ENCODE measurements around the gene RAB3C.

Gene RAB3C

DNA sequence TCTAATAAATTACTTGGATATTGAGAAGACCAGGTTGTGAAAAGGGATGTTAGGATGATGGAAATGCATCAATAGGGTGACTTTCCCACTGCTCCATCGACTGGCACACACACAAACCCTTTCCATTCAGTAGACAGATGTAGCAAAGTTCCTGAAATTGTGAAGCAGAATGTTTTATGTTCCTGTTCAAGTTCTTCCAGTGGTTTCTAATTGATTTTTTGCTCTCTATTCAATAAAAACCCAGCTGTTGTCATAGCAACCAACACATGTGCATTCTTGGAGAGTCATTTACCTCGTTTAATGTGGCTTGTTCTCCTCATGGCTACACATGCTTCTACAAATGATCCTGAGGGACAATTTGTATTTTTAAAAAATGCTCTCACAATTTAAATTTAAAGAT is 244.6 kb downstream of the RAB3C start:
- ATAC-seq (ENCODE audit: low read depth), result no peak
- Histone ChIP-seq H3K9me3 (ENCODE audit: severe bottlenecking) (no peaks in the 10 kb centered on the region), H3K27ac (ENCODE audit: poor library complexity, severe bottlenecking) (no peak overlapping the region), H3K4me3 (ENCODE audit: severe bottlenecking) (no peak overlapping the region), H3K27me3 (ENCODE audit: insufficient read depth, poor library complexity, severe bottlenecking) (peaks cover 4% of the 10 kb centered on the region), H3K36me3 (ENCODE audit: low read depth) (no peaks in the 10 kb centered on the region), H3K4me1 (ENCODE audit: insufficient read depth, poor library complexity, severe bottlenecking) (no peaks in the 10 kb centered on the region)
- TF ChIP-seq, protein P1, sequence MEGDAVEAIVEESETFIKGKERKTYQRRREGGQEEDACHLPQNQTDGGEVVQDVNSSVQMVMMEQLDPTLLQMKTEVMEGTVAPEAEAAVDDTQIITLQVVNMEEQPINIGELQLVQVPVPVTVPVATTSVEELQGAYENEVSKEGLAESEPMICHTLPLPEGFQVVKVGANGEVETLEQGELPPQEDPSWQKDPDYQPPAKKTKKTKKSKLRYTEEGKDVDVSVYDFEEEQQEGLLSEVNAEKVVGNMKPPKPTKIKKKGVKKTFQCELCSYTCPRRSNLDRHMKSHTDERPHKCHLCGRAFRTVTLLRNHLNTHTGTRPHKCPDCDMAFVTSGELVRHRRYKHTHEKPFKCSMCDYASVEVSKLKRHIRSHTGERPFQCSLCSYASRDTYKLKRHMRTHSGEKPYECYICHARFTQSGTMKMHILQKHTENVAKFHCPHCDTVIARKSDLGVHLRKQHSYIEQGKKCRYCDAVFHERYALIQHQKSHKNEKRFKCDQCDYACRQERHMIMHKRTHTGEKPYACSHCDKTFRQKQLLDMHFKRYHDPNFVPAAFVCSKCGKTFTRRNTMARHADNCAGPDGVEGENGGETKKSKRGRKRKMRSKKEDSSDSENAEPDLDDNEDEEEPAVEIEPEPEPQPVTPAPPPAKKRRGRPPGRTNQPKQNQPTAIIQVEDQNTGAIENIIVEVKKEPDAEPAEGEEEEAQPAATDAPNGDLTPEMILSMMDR (IDR thresholded peaks at IDR 0.05; ENCODE audit: poor library complexity, severe bottlenecking), result no peak
- no peak for DNase-seq (ENCODE audit: low spot score)

DNA sequence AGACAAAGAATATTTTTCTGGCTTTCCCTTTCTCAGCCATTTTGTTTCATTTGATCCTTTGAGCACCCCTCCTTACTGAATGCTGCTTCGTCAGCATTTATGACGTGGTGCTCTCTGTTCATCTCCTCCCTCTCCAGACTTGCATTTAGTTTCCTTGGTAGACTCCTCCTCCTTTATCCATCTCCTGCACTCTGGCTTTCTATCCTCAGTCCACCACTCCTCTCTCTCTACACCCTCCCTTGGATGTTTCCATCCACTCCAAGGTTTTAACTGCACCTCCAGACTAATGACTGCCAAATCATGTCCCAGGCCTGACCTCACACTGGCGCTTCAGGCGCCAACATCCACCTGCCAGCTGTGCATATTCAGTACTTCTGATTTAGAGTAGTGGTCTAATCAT is 245.4 kb downstream of the RAB3C start:
- Histone ChIP-seq H3K4me3 (ENCODE audit: severe bottlenecking) (no peak overlapping the region), H3K4me1 (ENCODE audit: insufficient read depth, poor library complexity, severe bottlenecking) (no peaks in the 10 kb centered on the region), H3K27me3 (ENCODE audit: insufficient read depth, poor library complexity, severe bottlenecking) (peaks cover 4% of the 10 kb centered on the region), H3K36me3 (ENCODE audit: low read depth) (no peaks in the 10 kb centered on the region), H3K27ac (ENCODE audit: poor library complexity, severe bottlenecking) (no peak overlapping the region), H3K9me3 (ENCODE audit: severe bottlenecking) (no peaks in the 10 kb centered on the region)
- ATAC-seq (ENCODE audit: low read depth) (no peak), DNase-seq (ENCODE audit: low spot score) (no peak)
- TF ChIP-seq, protein P1 (IDR thresholded peaks at IDR 0.05; ENCODE audit: poor library complexity, severe bottlenecking), result no peak

DNA sequence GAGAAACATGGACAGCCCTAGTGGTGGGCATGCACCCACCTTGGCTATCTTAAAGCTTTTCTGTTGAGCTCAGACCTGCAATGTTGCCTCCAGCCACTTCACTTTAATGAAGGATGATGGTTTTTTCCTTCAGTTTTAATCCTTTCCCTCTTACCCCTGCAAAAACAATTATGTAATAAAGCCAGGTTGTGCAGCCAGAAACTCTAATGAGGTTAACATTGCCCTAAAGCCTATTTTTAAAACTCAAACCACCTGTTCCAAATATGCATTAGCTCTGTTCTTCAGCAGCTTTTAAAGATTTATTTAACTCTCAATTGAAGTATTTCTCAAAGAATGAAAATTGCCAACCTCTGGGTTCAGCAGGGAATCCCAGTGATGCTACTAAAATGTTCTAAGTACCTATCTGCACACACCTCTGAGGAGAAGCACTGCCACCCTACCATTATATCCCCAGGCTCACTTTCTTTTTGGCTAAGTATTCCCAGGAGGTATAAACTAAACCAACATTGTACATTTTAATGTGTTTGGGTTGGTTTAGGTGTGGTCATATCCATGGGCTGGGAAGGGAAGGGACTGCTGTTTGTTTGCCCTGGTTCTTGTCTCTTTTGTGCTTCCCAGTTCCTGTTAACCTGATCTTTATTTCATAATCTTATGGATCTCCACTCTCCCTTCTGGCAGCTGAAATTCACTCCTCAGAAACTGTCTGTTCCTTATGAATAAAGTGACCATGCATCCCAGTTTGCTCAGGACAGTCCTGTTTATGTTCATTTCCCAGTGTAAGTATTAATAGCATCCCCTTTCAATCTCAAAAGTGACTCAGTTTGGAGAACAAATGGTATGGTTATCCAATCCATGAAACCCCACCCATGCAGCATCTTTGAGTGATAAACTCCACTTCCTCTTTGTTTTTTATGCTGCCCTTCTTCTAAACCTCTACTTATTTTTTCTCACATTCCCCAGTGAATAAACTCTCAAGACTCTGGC is 251.7 kb downstream of the RAB3C start:
- H3K4me3 ChIP-seq (ENCODE audit: severe bottlenecking), result no peak overlapping the region
- H3K27ac ChIP-seq (ENCODE audit: poor library complexity, severe bottlenecking), result no peak overlapping the region
- H3K4me1 ChIP-seq (ENCODE audit: insufficient read depth, poor library complexity, severe bottlenecking), result no peaks in the 10 kb centered on the region
- peaks cover under 1% of the 10 kb centered on the region for H3K9me3 ChIP-seq (ENCODE audit: severe bottlenecking)
- H3K36me3 ChIP-seq (ENCODE audit: low read depth), result no peaks in the 10 kb centered on the region
- TF ChIP-seq, protein P1 (IDR thresholded peaks at IDR 0.05; ENCODE audit: poor library complexity, severe bottlenecking), result no peak
- H3K27me3 ChIP-seq (ENCODE audit: insufficient read depth, poor library complexity, severe bottlenecking), result no peaks in the 10 kb centered on the region
- no peak for DNase-seq (ENCODE audit: low spot score)
- ATAC-seq (ENCODE audit: low read depth), result no peak

DNA sequence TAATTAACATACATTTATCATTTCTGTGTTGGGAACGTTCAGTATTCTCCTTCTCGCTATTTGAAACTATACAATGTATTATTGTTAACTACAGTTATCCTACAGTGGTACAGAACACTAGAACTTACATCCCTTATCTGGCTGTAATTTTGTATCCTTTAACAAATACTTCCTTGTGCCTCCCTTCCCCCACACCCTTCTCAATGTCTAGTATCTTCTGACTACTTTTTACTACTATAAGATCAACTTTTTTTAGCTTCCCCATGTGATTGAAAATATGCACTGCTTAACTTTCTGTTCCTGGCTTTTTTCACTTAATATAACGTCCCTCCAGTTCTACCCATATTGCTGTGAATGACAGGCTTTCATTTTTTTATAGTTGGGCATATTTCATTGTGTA is 253.5 kb downstream of the RAB3C start:
- H3K36me3 ChIP-seq (ENCODE audit: low read depth), result no peaks in the 10 kb centered on the region
- H3K27ac ChIP-seq (ENCODE audit: poor library complexity, severe bottlenecking), result no peak overlapping the region
- no peaks in the 10 kb centered on the region for H3K4me1 ChIP-seq (ENCODE audit: insufficient read depth, poor library complexity, severe bottlenecking)
- H3K9me3 ChIP-seq (ENCODE audit: severe bottlenecking), result peaks cover 5% of the 10 kb centered on the region
- TF ChIP-seq, protein P1 (IDR thresholded peaks at IDR 0.05; ENCODE audit: poor library complexity, severe bottlenecking), result no peak
- no peak for ATAC-seq (ENCODE audit: low read depth)
- H3K4me3 ChIP-seq (ENCODE audit: severe bottlenecking), result no peak overlapping the region
- DNase-seq (ENCODE audit: low spot score), result no peak
- no peaks in the 10 kb centered on the region for H3K27me3 ChIP-seq (ENCODE audit: insufficient read depth, poor library complexity, severe bottlenecking)

DNA sequence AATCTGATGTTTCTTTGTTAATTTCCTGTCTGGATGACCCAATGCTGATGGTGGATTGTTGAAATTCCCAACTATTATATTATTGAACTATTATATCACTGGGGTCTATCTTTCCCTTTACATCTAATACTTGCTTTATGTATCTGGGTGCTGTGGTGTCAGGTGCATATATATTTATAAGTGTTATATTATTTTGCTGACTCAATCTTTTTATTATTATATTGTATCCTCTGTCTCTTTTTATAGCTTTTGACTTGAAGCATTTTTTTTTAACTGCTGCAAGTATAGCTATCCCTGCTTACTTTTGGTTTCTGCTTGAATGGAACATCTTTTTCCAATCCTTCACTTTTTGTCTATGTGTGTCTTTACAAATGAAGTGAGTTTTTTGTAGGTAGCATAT is 255.9 kb downstream of the RAB3C start:
- no peak overlapping the region for H3K27ac ChIP-seq (ENCODE audit: poor library complexity, severe bottlenecking)
- no peak overlapping the region for H3K4me3 ChIP-seq (ENCODE audit: severe bottlenecking)
- ATAC-seq (ENCODE audit: low read depth) (no peak), DNase-seq (ENCODE audit: low spot score) (no peak)
- H3K27me3 ChIP-seq (ENCODE audit: insufficient read depth, poor library complexity, severe bottlenecking), result no peaks in the 10 kb centered on the region
- TF ChIP-seq, protein P1 (IDR thresholded peaks at IDR 0.05; ENCODE audit: poor library complexity, severe bottlenecking), result no peak
- H3K36me3 ChIP-seq (ENCODE audit: low read depth), result no peaks in the 10 kb centered on the region
- H3K4me1 ChIP-seq (ENCODE audit: insufficient read depth, poor library complexity, severe bottlenecking), result no peaks in the 10 kb centered on the region
- peaks cover 5% of the 10 kb centered on the region for H3K9me3 ChIP-seq (ENCODE audit: severe bottlenecking)
